ENCODE measurements around the gene VAV1. TPM values are rescaled to one million over a fixed set of nuclear protein-coding genes. Genes with fewer than 3 reads are reported as not detected.

The VAV1 gene
- total and polyA plus RNA-seq, 10 of the 15 experiments (the other 5 are each of a cell fraction or from before 2014, with no cell fraction given), result 1.6 to 76.8 (median 40.7) TPM

GRCh38 chr19:6730153-6730804 lies 42.2 kb upstream of the VAV1 start:
- TF ChIP-seq KAT2A (conservative IDR thresholded peaks at IDR 0.05; ENCODE audit: control insufficient read depth, low read depth, low read length) (no peak), ZNF24 (IDR thresholded peaks at IDR 0.05) (no peak), SMAD1 (IDR thresholded peaks at IDR 0.05; ENCODE audit: low read depth, partially characterized antibody) (no peak), STAT3 (IDR thresholded peaks at IDR 0.05; ENCODE audit: low read depth, low read length) (no peak), PKNOX1 (IDR thresholded peaks at IDR 0.05) (no peak), GATAD2B (conservative IDR thresholded peaks at IDR 0.05; ENCODE audit: low read depth) (no peak), MEF2B (IDR thresholded peaks at IDR 0.05; ENCODE audit: partially characterized antibody, poor library complexity, severe bottlenecking) (no peak), ZNF622 (IDR thresholded peaks at IDR 0.05) (no peak), EGR1 (IDR thresholded peaks at IDR 0.05; ENCODE audit: borderline replicate concordance in 1 of 2, low read depth in 2 of 2, low read length in 2 of 2) (no peak), ESRRA (IDR thresholded peaks at IDR 0.05; ENCODE audit: low read length) (no peak)
- Histone ChIP-seq H3K4me3 (no peak overlapping the region), H4K20me1 (ENCODE audit: control insufficient read depth, insufficient read depth) (no peaks in the 10 kb centered on the region), H3K9ac (ENCODE audit: control insufficient read depth, insufficient read depth, low read length) (no peak overlapping the region), H3K36me3 (ENCODE audit: control insufficient read depth in 2 of 2, insufficient read depth in 2 of 2, low read length in 1 of 2) (no peaks in the 10 kb centered on the region; a peak in 2 of 4 replicates), H3K27me3 (replicated peaks in 1 of 2; ENCODE audit: control insufficient read depth in 2 of 2, insufficient read depth in 2 of 2, low read length in 1 of 2) (no peaks in the 10 kb centered on the region), H3K4me1 (ENCODE audit: control insufficient read depth, insufficient read depth, low read length) (peaks cover 13% of the 10 kb centered on the region), H3K79me2 (ENCODE audit: control insufficient read depth, insufficient read depth, low read length) (peaks cover 2% of the 10 kb centered on the region), H3K27ac (ENCODE audit: control insufficient read depth, insufficient read depth) (no peak overlapping the region), H3K9me3 (replicated peaks; ENCODE audit: control insufficient read depth, insufficient read depth, low read length) (no peaks in the 10 kb centered on the region), H3K4me2 (ENCODE audit: control insufficient read depth, insufficient read depth) (no peak overlapping the region), H2AFZ (ENCODE audit: control insufficient read depth, low read depth, low read length) (no peak overlapping the region)
- FAIRE-seq (no peak), DNase-seq (ENCODE audit: low read depth, low spot score) (no peak), ATAC-seq (peak; percentile 63)
- BruUV-seq (replicated peaks), result no TSS peak
- intact Hi-C loops (cut with micrococcal nuclease; ENCODE audit: unreplicated experiment), result no loop called here
- WGBS (ENCODE audit: insufficient coverage, insufficient replicate concordance, low lambda C conversion rate, missing lambda C conversion rate), result 91% methylated on average over 21 of the region's 27 CpGs
- CTCF ChIA-PET, result interaction anchor here (2.9 kb wide), 1 partner anchor 7 kb away, joined by 14 read pairs; the partner anchor contains the start of gene GPR108
- POLR2A ChIA-PET, result no interaction called here
- in situ Hi-C loops (cut with MboI), result no loop called here
- SMC1A ChIA-PET (ENCODE audit: uncharacterized antibody, unreplicated experiment), result interaction anchor here (1.7 kb wide), 1 partner anchor 91 kb away, joined by 4 read pairs; no protein-coding TSS in a partner anchor
- RAD21 ChIA-PET (ENCODE audit: unreplicated experiment), result no interaction called here

All from GM12878 (cell line).